ENCODE results near the gene AGFG1. TPM values are rescaled to one million over a fixed set of nuclear protein-coding genes. Genes with fewer than 3 reads are reported as not detected.

Gene AGFG1
- total RNA-seq, 1 donor from 2014 or later: 33.9 TPM

GRCh38 chr2:227607941-227608340 lies 136.0 kb downstream of the AGFG1 start:
- DNase-seq (ENCODE audit: low spot score): peak; percentile 86

- DNase-seq (ENCODE audit: low spot score): peak; percentile 23
Measured at GRCh38 chr2:227608561-227609338, 136.8 kb downstream of the AGFG1 start.

- no peak for DNase-seq (ENCODE audit: low spot score)
Measured at GRCh38 chr2:227610123-227610522, 138.2 kb downstream of the AGFG1 start.

Other genes with a start within 250 kb of the AGFG1 start
- 94.6 TPM for gene MFF, start 146.9 kb upstream of the AGFG1 start, total RNA-seq (ENCODE audit: insufficient read depth, low replicate concordance)
- gene TM4SF20, start 92.8 kb upstream of the AGFG1 start, total RNA-seq (ENCODE audit: insufficient read depth, low replicate concordance): 2.4 TPM
- not detected for gene SCYGR1, start 84.2 kb upstream of the AGFG1 start, total RNA-seq (ENCODE audit: insufficient read depth, low replicate concordance)
- gene SCYGR2, start 126.7 kb downstream of the AGFG1 start, total RNA-seq (ENCODE audit: insufficient read depth, low replicate concordance): not detected
- gene SCYGR3, start 142.7 kb downstream of the AGFG1 start, total RNA-seq (ENCODE audit: insufficient read depth, low replicate concordance): not detected
- 1.4 TPM for gene SCYGR4, start 145.3 kb downstream of the AGFG1 start, total RNA-seq (ENCODE audit: insufficient read depth, low replicate concordance)
- gene SCYGR5, start 194.6 kb downstream of the AGFG1 start, total RNA-seq (ENCODE audit: insufficient read depth, low replicate concordance): not detected
- gene SLC19A3, start 245.9 kb downstream of the AGFG1 start, total RNA-seq (ENCODE audit: insufficient read depth, low replicate concordance): 6.7 TPM